Measurements from ENCODE around the gene NMB.

NMB gene

DNA sequence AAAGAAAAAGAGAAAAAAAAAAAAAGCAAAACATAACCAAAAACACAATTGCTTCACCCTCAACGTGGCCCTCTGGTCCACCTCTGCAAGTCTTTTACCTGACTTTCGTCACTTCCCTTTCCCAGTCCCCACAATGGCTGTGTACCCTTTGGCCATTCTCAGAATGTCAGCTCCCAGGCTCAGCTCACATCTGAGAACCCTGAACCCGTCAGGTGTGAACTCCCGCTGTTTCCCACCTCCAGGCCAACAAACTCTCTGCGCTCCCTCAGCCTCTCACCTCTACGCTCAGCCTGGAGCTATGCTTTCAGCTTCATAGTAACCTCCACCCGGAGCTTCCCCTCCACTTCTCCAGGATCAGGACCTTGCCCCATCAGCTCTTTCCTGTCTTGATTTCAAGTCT lies 33.6 kb downstream of the NMB start:
- DNase-seq (ENCODE audit: extremely low read depth, insufficient read length): no peak
- Histone ChIP-seq H3K4me3 (replicated peaks; ENCODE audit: low read depth, low read length) (no peak overlapping the region), H3K27me3 (replicated peaks; ENCODE audit: control insufficient read depth, insufficient read depth, low read length) (no peaks in the 10 kb centered on the region)

DNA sequence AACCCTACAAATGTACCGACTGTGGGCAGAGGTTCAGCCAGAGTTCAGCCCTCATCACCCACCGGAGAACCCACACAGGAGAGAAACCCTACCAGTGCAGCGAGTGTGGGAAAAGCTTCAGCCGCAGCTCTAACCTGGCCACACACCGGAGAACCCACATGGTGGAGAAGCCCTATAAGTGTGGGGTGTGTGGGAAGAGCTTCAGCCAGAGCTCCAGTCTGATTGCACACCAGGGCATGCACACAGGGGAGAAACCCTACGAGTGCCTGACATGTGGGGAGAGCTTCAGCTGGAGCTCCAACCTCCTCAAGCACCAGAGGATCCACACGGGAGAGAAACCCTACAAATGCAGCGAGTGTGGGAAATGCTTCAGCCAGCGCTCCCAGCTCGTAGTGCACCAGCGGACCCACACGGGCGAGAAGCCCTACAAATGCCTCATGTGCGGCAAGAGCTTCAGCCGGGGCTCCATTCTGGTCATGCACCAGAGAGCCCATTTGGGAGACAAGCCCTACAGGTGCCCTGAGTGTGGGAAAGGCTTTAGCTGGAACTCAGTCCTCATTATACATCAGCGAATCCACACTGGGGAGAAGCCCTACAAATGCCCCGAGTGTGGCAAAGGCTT lies 36.5 kb downstream of the NMB start:
- TF ChIP-seq, protein P1, sequence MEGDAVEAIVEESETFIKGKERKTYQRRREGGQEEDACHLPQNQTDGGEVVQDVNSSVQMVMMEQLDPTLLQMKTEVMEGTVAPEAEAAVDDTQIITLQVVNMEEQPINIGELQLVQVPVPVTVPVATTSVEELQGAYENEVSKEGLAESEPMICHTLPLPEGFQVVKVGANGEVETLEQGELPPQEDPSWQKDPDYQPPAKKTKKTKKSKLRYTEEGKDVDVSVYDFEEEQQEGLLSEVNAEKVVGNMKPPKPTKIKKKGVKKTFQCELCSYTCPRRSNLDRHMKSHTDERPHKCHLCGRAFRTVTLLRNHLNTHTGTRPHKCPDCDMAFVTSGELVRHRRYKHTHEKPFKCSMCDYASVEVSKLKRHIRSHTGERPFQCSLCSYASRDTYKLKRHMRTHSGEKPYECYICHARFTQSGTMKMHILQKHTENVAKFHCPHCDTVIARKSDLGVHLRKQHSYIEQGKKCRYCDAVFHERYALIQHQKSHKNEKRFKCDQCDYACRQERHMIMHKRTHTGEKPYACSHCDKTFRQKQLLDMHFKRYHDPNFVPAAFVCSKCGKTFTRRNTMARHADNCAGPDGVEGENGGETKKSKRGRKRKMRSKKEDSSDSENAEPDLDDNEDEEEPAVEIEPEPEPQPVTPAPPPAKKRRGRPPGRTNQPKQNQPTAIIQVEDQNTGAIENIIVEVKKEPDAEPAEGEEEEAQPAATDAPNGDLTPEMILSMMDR (IDR thresholded peaks at IDR 0.05; ENCODE audit: insufficient read depth, low read length, poor library complexity, severe bottlenecking): no peak

More for the DNA sequence above, 33.6 kb downstream of the NMB start:
- TF ChIP-seq, protein P1 (IDR thresholded peaks at IDR 0.05; ENCODE audit: insufficient read depth, low read length, poor library complexity, severe bottlenecking): no peak
- H3K36me3 ChIP-seq (ENCODE audit: control insufficient read depth, insufficient read depth, low read length): peaks cover 6% of the 10 kb centered on the region

DNA sequence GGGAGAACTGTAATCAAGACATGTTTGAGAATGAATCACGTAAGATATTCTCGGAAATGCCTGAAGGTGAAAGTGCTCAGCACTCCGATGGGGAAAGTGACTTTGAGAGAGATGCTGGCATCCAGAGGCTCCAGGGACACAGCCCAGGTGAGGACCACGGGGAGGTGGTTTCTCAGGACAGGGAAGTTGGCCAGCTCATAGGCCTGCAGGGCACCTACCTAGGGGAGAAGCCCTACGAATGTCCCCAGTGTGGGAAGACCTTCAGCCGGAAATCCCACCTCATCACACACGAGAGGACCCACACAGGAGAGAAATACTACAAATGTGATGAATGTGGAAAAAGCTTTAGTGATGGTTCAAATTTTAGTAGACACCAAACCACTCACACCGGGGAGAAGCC lies 37.4 kb downstream of the NMB start:
- Histone ChIP-seq H3K27me3 (replicated peaks; ENCODE audit: control insufficient read depth, insufficient read depth, low read length) (no peaks in the 10 kb centered on the region), H3K36me3 (ENCODE audit: control insufficient read depth, insufficient read depth, low read length) (peaks cover 6% of the 10 kb centered on the region), H3K4me3 (replicated peaks; ENCODE audit: low read depth, low read length) (no peak overlapping the region)
- TF ChIP-seq, protein P1 (IDR thresholded peaks at IDR 0.05; ENCODE audit: insufficient read depth, low read length, poor library complexity, severe bottlenecking): no peak
- no peak for DNase-seq (ENCODE audit: extremely low read depth, insufficient read length)

More for the DNA sequence above, 36.5 kb downstream of the NMB start:
- Histone ChIP-seq H3K36me3 (ENCODE audit: control insufficient read depth, insufficient read depth, low read length) (peaks cover 6% of the 10 kb centered on the region), H3K4me3 (replicated peaks; ENCODE audit: low read depth, low read length) (no peak overlapping the region), H3K27me3 (replicated peaks; ENCODE audit: control insufficient read depth, insufficient read depth, low read length) (no peaks in the 10 kb centered on the region)
- DNase-seq (ENCODE audit: extremely low read depth, insufficient read length): no peak

DNA sequence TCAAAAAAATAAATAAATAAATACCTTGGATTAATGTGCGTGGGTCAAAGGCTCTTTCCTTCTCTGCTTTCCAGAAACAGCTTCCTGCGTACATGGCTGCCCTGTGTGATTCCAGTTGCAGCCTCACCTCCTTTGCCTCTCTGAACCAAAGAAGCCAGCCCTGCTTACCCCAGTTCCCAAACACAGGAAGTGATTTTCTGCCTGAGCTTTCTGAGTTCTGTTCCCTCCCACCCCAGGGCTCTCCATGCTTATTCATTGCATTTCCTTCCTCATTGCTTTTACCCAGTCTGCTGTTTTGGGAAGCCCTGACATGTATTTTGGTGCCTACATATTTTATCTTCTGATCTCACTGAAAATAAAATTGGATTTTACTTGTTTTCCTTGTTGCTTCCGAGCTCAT lies 41.8 kb downstream of the NMB start:
- H3K36me3 ChIP-seq (ENCODE audit: control insufficient read depth, insufficient read depth, low read length): peaks cover 4% of the 10 kb centered on the region
- no peak overlapping the region for H3K4me3 ChIP-seq (replicated peaks; ENCODE audit: low read depth, low read length)
- no peaks in the 10 kb centered on the region for H3K27me3 ChIP-seq (replicated peaks; ENCODE audit: control insufficient read depth, insufficient read depth, low read length)
- no peak for DNase-seq (ENCODE audit: extremely low read depth, insufficient read length)
- TF ChIP-seq, protein P1 (IDR thresholded peaks at IDR 0.05; ENCODE audit: insufficient read depth, low read length, poor library complexity, severe bottlenecking): no peak

DNA sequence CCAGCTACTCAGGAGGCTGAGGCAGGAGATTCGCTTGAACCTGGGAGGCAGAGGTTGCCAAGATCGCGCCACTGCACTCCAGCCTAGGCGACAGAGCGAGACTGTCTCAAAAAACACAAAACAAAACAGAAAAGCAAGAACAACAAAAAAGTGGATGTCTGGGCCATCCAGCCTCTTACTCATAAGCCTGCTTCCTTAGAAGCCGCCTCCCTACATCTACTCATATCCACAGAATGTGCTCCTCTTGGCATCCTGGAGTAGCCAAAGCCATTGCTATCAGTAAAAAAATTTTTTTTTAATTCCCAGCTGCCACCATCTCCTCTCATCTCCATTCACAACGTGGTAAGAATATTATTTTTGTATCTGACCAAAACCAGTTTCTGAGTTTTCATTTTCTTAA lies 46.4 kb downstream of the NMB start:
- peaks cover 5% of the 10 kb centered on the region for H3K36me3 ChIP-seq (ENCODE audit: control insufficient read depth, insufficient read depth, low read length)
- TF ChIP-seq, protein P1 (IDR thresholded peaks at IDR 0.05; ENCODE audit: insufficient read depth, low read length, poor library complexity, severe bottlenecking): no peak
- H3K4me3 ChIP-seq (replicated peaks; ENCODE audit: low read depth, low read length): no peak overlapping the region
- DNase-seq (ENCODE audit: extremely low read depth, insufficient read length): no peak
- H3K27me3 ChIP-seq (replicated peaks; ENCODE audit: control insufficient read depth, insufficient read depth, low read length): no peaks in the 10 kb centered on the region

Measured in GM06990 (cell line).